Measurements from ENCODE around the gene RNF20. TPM values are rescaled to one million over a fixed set of nuclear protein-coding genes. Genes with fewer than 3 reads are reported as not detected.
A peak's percentile ranks its signal among the peaks of the same experiment; 100 is the strongest.

The RNF20 gene
- total RNA-seq, 2 donors from 2014 or later, result 17.5 to 21.3 TPM

GRCh38 chr9:101572316-101572715 lies 38.7 kb downstream of the RNF20 start:
- no peak overlapping the region for H3K27ac ChIP-seq
- TF ChIP-seq POLR2A (IDR thresholded peaks at IDR 0.05), result no peak
- TF ChIP-seq CTCF (IDR thresholded peaks at IDR 0.05), result no peak
- H3K4me1 ChIP-seq, result no peaks in the 10 kb centered on the region
- no peaks in the 10 kb centered on the region for H3K9me3 ChIP-seq
- ATAC-seq (no peak), DNase-seq (no peak)
- H3K27me3 ChIP-seq, result no peaks in the 10 kb centered on the region
- H3K36me3 ChIP-seq (replicated peaks in 1 of 2; ENCODE audit: insufficient read depth in 1 of 2, low read depth in 2 of 2), result peaks cover 0 to 1% of the 10 kb centered on the region in 2 donors
- 32 to 36% methylated on average over 2 of the region's 2 CpGs for WGBS, 2 donors
- H3K4me3 ChIP-seq, result no peak overlapping the region
- intact Hi-C loops (cut with DNase I), result no loop called here

DNA sequence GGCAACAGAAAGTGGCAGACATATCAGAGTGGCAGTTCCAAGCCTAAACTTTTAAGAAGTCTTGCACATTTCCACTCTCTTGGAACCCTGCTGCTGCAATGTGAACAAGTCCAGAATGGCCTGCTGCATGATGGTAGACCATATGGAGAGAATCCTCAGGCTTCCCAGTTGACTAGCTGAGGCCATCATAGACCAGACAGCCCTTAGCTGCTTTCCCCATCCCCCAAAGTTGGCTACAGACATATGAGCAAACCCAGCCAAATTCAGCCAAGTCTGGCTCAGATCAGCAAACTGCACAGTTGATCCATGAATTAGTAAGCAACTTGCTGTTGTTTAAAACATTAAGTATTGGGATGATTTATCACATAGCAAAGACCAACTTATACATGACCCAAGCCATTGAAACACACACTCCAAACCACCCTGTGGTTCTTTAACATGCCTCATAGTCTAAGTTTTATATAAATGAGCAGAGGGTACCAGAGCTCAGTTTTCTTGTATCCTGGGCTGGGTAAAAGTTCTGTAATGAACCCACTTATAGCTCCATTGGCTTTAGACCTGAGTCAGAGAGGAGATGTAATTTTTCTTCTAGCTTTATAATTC lies 41.2 kb downstream of the RNF20 start:
- Histone ChIP-seq H3K4me3 (no peak overlapping the region), H3K27me3 (no peaks in the 10 kb centered on the region), H3K27ac (no peak overlapping the region), H3K36me3 (replicated peaks in 1 of 2; ENCODE audit: insufficient read depth in 1 of 2, low read depth in 2 of 2) (no peaks in the 10 kb centered on the region), H3K9me3 (no peaks in the 10 kb centered on the region), H3K4me1 (no peaks in the 10 kb centered on the region)
- intact Hi-C loops (cut with DNase I), result no loop called here
- TF ChIP-seq CTCF (IDR thresholded peaks at IDR 0.05), result no peak
- TF ChIP-seq POLR2A (IDR thresholded peaks at IDR 0.05), result no peak
- no peak for ATAC-seq
- no peak for DNase-seq

DNA sequence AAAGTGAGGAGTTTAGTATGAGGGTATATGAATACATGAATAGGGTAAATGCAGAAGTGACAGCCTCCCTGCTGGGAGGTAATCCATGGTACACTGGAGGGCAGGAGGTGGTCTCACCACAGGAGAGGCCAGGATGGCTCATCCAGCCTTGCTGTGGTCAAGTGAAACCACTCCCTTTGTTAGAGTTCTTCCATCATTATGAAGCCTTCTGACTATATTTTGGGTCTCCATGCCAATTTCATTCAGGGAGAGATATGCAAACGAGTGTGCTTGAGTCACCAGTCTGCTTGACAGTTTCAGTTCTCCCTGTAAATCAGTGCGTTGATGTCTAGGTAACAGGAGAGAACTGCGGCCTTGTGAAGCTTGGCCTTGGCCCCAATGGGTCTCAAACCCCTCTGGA lies 44.7 kb downstream of the RNF20 start:
- Histone ChIP-seq H3K4me1 (no peaks in the 10 kb centered on the region), H3K9me3 (no peaks in the 10 kb centered on the region), H3K36me3 (replicated peaks in 1 of 2; ENCODE audit: insufficient read depth in 1 of 2, low read depth in 2 of 2) (no peaks in the 10 kb centered on the region), H3K4me3 (no peak overlapping the region), H3K27me3 (no peaks in the 10 kb centered on the region), H3K27ac (no peak overlapping the region)
- intact Hi-C loops (cut with DNase I), result no loop called here
- ATAC-seq (no peak), DNase-seq (no peak)
- WGBS, 2 donors, result 58 to 62% methylated on average over 3 of the region's 3 CpGs
- TF ChIP-seq CTCF (IDR thresholded peaks at IDR 0.05) (no peak), POLR2A (IDR thresholded peaks at IDR 0.05) (no peak)

- WGBS, 2 donors, result 75 to 76% methylated on average over 6 of the region's 6 CpGs
- H3K36me3 ChIP-seq (replicated peaks in 1 of 2; ENCODE audit: insufficient read depth in 1 of 2, low read depth in 2 of 2), result no peaks in the 10 kb centered on the region
- ATAC-seq, result no peak
- DNase-seq, result peak in 1 of 4 donors; percentile 14
- no peak overlapping the region for H3K27ac ChIP-seq
- TF ChIP-seq POLR2A (IDR thresholded peaks at IDR 0.05) (no peak), CTCF (IDR thresholded peaks at IDR 0.05) (no peak)
- intact Hi-C loops (cut with DNase I), result no loop called here
- H3K9me3 ChIP-seq, result no peaks in the 10 kb centered on the region
- H3K4me3 ChIP-seq, result no peak overlapping the region
- H3K4me1 ChIP-seq, result no peaks in the 10 kb centered on the region
- no peaks in the 10 kb centered on the region for H3K27me3 ChIP-seq
Observed at GRCh38 chr9:101579711-101580545, 46.3 kb downstream of the RNF20 start.
